ENCODE measurements around the gene API5.

API5 gene

DNA sequence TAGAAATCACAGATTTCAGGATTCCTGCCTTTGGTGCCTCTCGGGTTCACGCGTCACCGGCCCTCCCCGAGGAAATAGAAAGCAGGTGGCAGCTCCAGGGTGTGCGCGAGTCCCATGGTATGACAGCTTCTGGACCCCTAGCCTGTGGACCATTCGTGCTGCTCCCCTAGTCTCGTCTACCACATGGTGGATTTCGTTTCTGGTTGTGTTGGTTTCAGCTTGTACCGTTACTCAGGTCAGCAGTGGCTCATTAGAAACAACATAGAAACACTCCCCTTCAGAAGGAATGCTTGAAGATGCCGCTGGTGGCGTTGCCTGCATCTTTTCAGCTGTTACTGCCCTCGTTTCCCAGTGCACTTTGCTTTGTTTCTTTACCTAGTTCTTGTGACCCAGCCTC lies 47.6 kb downstream of the API5 start:
- DNase-seq (ENCODE audit: low read depth in 2 of 2): peak in 1 of 2 donors; percentile 13

DNA sequence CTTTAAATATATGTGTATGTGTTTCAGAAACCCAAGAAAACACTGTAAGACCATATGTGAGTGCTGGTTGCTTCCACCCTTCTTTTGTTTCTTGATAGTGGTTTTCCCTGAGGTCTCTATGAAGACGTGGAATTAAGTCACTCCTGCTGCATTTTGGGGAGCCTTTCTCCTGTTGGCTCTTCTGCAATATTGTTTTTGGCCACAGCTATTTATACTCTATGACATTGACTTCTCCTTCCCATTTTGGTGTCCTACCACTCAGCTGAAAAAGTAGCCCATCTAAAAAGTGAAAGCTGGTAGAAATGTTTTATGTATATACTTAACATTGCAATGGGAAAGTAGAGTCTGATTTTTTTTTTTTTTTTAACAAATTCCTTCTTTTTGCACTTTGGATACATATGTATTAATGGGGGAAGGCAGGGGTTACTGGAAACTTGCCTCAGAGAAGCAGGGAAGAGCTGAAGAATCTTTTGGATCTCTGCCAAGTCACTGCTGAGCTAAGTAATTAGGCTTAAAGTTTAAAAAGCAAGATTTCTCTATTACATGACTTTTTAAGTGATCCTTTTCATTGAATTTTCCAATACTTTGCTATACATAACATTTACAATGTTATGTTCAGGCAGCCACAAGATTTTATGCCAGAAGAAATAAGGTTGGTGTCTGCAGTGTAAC lies 48.7 kb downstream of the API5 start:
- DNase-seq (ENCODE audit: low read depth in 2 of 2): no peak

DNA sequence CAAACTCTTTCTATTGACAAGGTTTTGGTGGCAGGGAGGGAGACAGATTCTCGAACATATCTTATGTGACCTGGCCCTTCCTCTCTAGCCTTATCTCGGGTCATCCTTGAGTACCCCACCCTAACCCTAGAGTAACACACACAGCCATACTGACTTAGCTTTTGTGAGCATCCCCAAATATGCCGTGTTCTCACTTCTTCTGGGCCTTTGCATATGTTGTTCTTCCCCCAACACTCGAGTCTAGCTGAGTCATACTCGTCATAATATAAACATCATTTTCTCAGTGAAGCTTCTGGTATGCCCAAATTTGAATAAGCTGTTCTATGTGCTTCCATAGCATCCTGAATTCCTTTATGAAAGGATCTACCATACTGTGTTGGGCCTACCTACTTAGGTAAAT lies 54.9 kb downstream of the API5 start:
- no peak for DNase-seq (ENCODE audit: low read depth in 2 of 2)

DNA sequence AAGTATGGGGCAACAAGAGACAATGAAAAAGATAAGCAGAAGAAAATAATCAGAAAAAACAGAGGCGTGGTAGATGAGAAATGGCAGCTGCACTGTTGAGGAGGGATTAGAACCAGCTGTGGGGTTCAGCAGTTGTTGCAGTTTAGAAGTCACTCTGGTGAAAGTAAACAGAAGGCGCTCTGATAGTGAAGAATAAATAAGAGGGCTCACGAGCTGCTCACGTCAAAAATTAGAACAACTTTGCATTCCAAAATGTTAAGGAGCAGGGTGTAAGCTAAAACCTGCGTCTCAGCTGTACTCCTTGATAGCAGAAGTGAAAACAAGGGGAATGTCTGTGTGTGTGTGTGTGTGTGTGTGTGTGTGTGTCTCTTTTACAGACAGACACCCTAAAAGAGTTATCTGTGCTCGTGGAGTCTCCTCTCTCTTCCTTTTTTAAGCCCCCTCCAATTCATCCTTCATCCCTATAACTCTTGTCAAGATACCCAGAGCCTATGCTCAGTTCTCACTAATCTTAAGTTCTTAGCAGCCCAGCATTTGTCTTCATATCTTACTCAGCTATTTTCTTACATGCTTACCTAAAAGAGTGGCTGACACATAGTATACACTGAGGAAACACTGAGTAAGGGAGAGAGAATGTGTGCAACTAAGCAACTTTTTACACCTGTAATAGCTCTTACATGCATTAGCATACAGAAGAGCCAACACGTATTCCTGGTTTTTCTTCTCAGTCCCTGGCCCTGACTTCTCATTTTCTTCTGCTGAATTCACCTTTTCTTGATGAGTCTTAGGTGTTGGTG lies 55.8 kb downstream of the API5 start:
- no peak for DNase-seq (ENCODE audit: low read depth in 2 of 2)

DNA sequence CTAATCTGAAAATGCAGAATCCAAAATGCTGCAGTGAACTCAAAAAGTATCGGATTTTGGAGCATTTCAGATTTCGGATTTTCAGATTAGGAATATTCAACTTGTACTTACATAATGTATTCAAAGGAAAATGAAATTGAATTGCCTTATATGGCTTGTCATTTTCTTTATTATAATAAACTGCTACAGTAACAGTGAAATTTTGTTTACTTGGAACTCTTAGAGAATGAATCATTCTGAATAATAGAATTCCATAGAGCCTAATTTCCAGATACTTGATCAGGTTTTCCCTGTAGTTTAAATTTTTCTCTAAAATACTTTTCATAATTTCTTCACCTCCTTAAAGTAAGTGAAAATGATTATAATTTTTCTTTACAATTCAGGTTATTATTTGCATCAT lies 64.3 kb downstream of the API5 start:
- DNase-seq (ENCODE audit: low read depth in 2 of 2): no peak

DNA sequence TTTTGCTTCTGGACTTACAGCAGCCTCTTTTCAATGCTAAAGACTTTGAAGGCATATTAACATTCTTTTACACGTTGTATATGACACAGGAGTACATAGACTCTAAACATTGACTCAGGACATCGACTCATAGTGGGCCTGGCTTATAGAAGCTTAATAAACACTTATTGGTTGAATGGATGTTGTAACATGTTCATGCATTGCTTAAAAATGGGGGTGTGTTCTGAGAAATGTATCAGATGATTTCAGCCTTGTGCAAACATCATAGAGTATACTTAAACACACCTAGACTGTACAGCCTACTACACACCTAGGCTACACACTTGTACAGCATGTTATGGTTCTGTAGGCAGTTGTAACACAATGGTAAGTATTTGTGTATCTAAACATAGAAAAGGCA lies 64.8 kb downstream of the API5 start:
- DNase-seq (ENCODE audit: low read depth in 2 of 2): no peak

DNA sequence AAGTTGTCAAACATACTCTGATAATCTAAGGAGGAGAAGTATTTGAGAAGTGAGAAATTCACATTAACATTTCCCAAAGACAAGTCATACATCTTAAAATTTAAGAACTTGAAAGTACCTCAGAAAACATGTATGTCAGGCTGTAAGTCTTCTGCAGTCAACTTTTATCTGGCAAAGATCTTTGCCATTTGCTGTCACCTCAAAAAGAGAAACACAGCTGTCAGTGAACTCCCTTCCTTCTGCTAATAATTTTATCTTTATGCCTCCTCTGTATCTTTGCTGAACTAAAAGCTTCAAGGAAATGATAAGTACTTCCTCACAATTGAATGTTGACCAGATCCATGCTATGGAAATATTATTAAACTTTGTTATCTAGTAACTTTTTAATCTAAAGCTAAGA lies 65.6 kb downstream of the API5 start:
- DNase-seq (ENCODE audit: low read depth in 2 of 2): no peak

DNA sequence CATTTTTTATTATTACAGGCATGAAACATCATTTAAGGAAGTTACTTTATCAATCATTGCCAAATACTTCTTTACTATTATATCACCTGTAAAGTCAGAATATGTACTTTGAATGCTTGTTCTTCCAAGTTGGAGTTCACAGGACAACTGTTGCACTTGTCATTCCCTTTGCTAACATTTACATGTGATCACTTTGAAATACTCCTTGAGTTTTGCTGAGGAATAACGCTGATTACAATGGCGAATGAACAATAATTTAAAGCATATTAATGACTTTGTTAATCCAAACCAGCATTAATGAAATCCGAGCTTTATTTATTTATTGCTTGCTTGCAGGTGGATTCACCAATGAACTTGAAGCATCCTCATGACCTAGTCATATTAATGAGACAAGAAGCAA lies 67.1 kb downstream of the API5 start:
- no peak for DNase-seq (ENCODE audit: low read depth in 2 of 2)

DNA sequence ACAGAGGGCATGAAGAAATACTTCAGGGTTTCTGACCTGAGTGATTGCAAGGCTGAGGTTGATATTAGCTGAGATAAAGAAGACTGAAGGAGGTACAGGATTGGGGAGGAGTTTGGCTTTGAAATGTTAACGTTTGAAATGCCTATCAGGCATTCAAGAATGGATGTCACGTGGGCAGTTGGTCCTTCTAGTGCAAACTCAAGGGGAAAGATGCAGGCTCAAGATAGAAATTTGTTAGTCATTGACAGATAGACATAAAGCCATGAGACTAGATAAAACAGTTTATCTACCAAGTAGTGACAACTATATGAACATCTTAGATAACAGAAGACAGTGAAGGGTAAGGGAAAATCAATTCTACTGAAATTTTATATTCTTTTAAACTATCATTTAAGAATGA lies 70.0 kb downstream of the API5 start:
- no peak for DNase-seq (ENCODE audit: low read depth in 2 of 2)

DNA sequence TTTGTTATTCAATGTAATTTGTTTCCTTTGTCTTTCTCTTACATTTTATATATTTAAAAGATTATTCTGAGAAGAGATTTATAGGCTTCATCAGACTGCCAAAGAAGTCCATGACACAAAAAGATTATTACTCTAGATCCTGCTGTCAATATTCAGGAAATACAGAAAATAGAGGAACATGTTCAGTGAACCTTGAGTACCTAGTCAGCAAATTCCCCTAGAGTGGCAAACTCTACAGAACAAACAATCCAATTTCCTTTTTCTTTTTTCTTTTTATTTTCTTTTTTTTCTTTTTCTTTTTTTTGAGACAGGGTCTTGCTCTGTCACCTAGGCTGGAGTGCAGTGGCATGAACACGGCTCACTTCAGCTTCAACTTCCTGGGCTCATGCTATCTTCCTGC lies 70.8 kb downstream of the API5 start:
- no peak for DNase-seq (ENCODE audit: low read depth in 2 of 2)

DNA sequence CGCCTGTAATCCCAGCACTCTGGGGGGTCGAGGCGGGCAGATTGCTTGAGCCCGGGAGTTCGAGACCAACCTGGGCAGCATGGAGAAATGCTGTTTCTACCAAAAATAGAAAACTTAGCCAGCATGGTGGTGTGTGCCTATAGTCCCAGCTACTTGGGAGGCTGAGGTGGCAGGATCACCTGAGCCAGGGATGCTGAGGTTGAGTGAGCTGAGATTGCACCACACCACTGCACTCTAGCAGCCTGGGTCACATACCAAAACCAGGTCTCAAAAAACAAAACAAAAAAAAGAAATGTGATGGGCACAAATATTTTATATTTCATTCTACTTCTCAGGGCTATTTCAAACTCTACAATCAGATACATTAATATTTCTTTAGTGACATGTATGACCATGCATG lies 72.6 kb downstream of the API5 start:
- DNase-seq (ENCODE audit: low read depth in 2 of 2): no peak

DNA sequence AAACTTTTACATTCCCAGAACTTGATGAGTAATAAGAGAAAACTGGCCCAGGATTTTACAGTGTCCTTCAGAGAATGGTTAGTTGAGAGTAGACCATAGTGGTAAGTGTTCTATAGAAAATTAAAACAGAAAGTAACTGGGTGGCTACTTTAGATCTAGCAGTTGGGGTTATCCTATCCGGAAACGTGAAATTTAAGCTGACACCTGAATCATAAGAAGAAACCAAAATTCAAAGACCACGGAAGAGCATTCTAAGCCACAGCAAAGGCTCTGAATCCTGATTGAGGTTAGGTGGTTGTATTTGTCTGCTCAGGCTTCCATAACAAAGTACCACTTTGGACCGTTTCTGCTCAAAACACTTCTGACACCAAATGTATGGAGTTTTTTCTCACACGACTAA lies 80.9 kb downstream of the API5 start:
- DNase-seq (ENCODE audit: low read depth in 2 of 2): no peak

DNA sequence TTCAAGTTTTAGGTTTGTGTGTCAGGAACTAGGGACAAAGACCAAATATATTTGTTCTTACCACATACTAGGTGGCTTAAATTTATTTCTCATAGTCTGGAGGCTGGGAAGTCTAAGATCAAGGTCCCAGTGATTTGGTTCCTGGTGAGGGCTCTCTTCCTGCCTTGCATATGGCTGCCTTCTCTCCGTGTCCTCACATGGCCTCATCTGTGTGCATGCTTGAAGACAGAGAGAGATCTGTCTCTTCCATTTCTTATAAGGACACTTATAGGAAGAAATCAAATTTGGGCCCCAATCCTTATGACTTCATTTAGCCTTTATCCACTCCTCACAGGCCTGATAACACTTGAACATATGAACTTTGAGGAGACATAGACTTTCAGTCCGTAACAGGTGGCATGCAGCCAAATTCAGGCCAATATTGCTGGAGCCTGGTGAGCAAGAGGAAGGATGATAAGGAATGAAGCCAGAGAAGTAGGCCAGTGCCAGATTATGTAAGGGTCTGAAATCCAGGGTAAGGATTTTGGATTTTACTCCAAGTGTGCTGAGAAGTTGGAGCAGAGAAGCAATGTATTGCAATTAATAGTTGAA lies 82.1 kb downstream of the API5 start:
- DNase-seq (ENCODE audit: low read depth in 2 of 2): no peak
